Hepatocyte (in vitro differentiated cells): ENCODE measurements around the gene TRMT1L. TPM values are rescaled to one million over a fixed set of nuclear protein-coding genes. Genes with fewer than 3 reads are reported as not detected.

Experiments
- DNase-seq: peaks from one replicate; pipeline ENCODE4 v3.0.0-alpha.2; 2016; ENCODE audit warnings: low spot score
- H2AFZ ChIP-seq: fragments of 200-600 bp; sonication (generic); 2 replicates; pipeline ENCODE4 v1.6.0; 2016; ENCODE audit warnings: antibody characterized with exemption, mild to moderate bottlenecking
- H3K27ac ChIP-seq: fragments of 200-600 bp; sonication (generic); 2 replicates; pipeline ENCODE4 v1.5.1; 2016; ENCODE audit warnings: mild to moderate bottlenecking
- H3K27me3 ChIP-seq: fragments of 200-600 bp; sonication (generic); 2 replicates; pipeline ENCODE4 v1.6.1; 2016
- H3K36me3 ChIP-seq: fragments of 200-600 bp; sonication (generic); replicated peaks from 2 replicates; pipeline ENCODE4 v1.5.1; 2016; ENCODE audit warnings: low read depth; ENCODE audit not compliant: insufficient read depth
- H3K4me1 ChIP-seq: fragments of 200-600 bp; sonication (generic); 2 replicates; pipeline ENCODE4 v1.5.1; 2016; ENCODE audit warnings: mild to moderate bottlenecking, moderate library complexity; ENCODE audit not compliant: insufficient read depth
- H3K4me2 ChIP-seq: fragments of 200-600 bp; sonication (generic); 2 replicates; pipeline ENCODE4 v1.6.0; 2016
- H3K4me3 ChIP-seq: fragments of 200-600 bp; sonication (generic); 2 replicates; pipeline ENCODE4 v1.5.1; 2016; ENCODE audit warnings: mild to moderate bottlenecking
- H3K79me2 ChIP-seq: fragments of 200-600 bp; sonication (generic); 2 replicates; pipeline ENCODE4 v1.6.0; 2017; ENCODE audit warnings: mild to moderate bottlenecking
- H3K9me2 ChIP-seq: fragments of 200-600 bp; sonication (generic); replicated peaks from 2 replicates; pipeline ENCODE4 v1.6.0; 2017; ENCODE audit warnings: mild to moderate bottlenecking; ENCODE audit not compliant: insufficient read depth
- H3K9me3 ChIP-seq: fragments of 200-600 bp; sonication (generic); 2 replicates; pipeline ENCODE4 v1.5.1; 2016; ENCODE audit warnings: low read depth, mild to moderate bottlenecking
- H4K20me1 ChIP-seq: fragments of 200-600 bp; sonication (generic); 2 replicates; pipeline ENCODE4 v1.6.0; 2016; ENCODE audit warnings: mild to moderate bottlenecking; ENCODE audit not compliant: insufficient read depth, poor library complexity, severe bottlenecking
- CTCF ChIP-seq: fragments of 200-600 bp; sonication (generic); IDR thresholded peaks from 2 replicates; pipeline ENCODE4 v1.5.1; 2016; ENCODE audit warnings: antibody characterized with exemption, mild to moderate bottlenecking; ENCODE audit not compliant: poor library complexity
- EZH2 ChIP-seq: fragments of 200-600 bp; sonication (generic); IDR thresholded peaks from 2 replicates; pipeline ENCODE4 v1.6.1; 2016; ENCODE audit warnings: antibody characterized with exemption, mild to moderate bottlenecking, borderline replicate concordance
- EZH2phosphoT487 ChIP-seq: fragments of 200-600 bp; sonication (generic); IDR thresholded peaks from one replicate; pipeline ENCODE4 v1.6.1; 2018; ENCODE audit warnings: antibody characterized with exemption, mild to moderate bottlenecking, low read depth, moderate library complexity; ENCODE audit not compliant: unreplicated experiment, severe bottlenecking
- WGBS: methylation state at CpG from one replicate; pipeline ENCODE4 v1.1.6; 2016; ENCODE audit warnings: low lambda C conversion rate; ENCODE audit errors: missing lambda C conversion rate; 5-methylcytosine and 5-hydroxymethylcytosine counted together
- polyA plus RNA-seq: library from polyadenylated mRNA; unstranded; fragments of >200 nt; fragmentation: Nextera tagmentation; extraction: Ambion mirVana; gene quantifications from 2 replicates; pipeline ENCODE4 v1.2.1, GENCODE V29; 2016
- total RNA-seq: library from RNA; depleted of rRNA; stranded (reverse); fragments of >200 nt; gene quantifications from 2 replicates; pipeline ENCODE4 v1.2.3, GENCODE V29; 2014

Gene TRMT1L
- total and polyA plus RNA-seq, 2 experiments from 2014 or later, result 12.3 to 23.1 TPM

- no peaks in the 10 kb centered on the region for H3K27me3 ChIP-seq
- DNase-seq, result no peak
- peaks cover 97% of the 10 kb centered on the region for H3K79me2 ChIP-seq
- H3K4me2 ChIP-seq, result no peak overlapping the region
- no peaks in the 10 kb centered on the region for H3K36me3 ChIP-seq
- H3K4me1 ChIP-seq, result no peaks in the 10 kb centered on the region
- TF ChIP-seq EZH2phosphoT487, result no peak
- TF ChIP-seq EZH2, result no peak
- TF ChIP-seq CTCF, result no peak
- H3K9me2 ChIP-seq, result no peaks in the 10 kb centered on the region
- no peaks in the 10 kb centered on the region for H4K20me1 ChIP-seq
- no peak overlapping the region for H3K4me3 ChIP-seq
- no peaks in the 10 kb centered on the region for H3K9me3 ChIP-seq
- H2AFZ ChIP-seq, result no peak overlapping the region
- H3K27ac ChIP-seq, result no peak overlapping the region
- WGBS, result 94% methylated on average over 3 of the region's 3 CpGs
Observed at GRCh38 chr1:185075476-185075875, 81.3 kb downstream of the TRMT1L start.

- Histone ChIP-seq H3K9me3 (no peaks in the 10 kb centered on the region), H2AFZ (no peak overlapping the region), H3K4me2 (no peak overlapping the region), H3K9me2 (no peaks in the 10 kb centered on the region), H4K20me1 (no peaks in the 10 kb centered on the region), H3K36me3 (no peaks in the 10 kb centered on the region), H3K79me2 (peaks cover 97% of the 10 kb centered on the region), H3K27ac (no peak overlapping the region), H3K4me3 (no peak overlapping the region), H3K27me3 (no peaks in the 10 kb centered on the region), H3K4me1 (no peaks in the 10 kb centered on the region)
- no peak for DNase-seq
- no peak for TF ChIP-seq CTCF
- TF ChIP-seq EZH2, result no peak
- no peak for TF ChIP-seq EZH2phosphoT487
Observed at GRCh38 chr1:185074307-185074706, 82.4 kb downstream of the TRMT1L start.

- H3K36me3 ChIP-seq, result no peaks in the 10 kb centered on the region
- no peak overlapping the region for H2AFZ ChIP-seq
- TF ChIP-seq CTCF (no peak), EZH2 (no peak), EZH2phosphoT487 (no peak)
- peaks cover 97% of the 10 kb centered on the region for H3K79me2 ChIP-seq
- H3K9me2 ChIP-seq, result no peaks in the 10 kb centered on the region
- no peaks in the 10 kb centered on the region for H3K9me3 ChIP-seq
- WGBS, result 100% methylated on average over 2 of the region's 2 CpGs
- no peaks in the 10 kb centered on the region for H3K4me1 ChIP-seq
- H3K4me2 ChIP-seq, result no peak overlapping the region
- H3K27me3 ChIP-seq, result no peaks in the 10 kb centered on the region
- no peak for DNase-seq
- no peaks in the 10 kb centered on the region for H4K20me1 ChIP-seq
- no peak overlapping the region for H3K27ac ChIP-seq
- no peak overlapping the region for H3K4me3 ChIP-seq
Observed at GRCh38 chr1:185073725-185074124, 83.0 kb downstream of the TRMT1L start.

GRCh38 chr1:185070051-185070450 lies 86.7 kb downstream of the TRMT1L start:
- no peaks in the 10 kb centered on the region for H3K9me3 ChIP-seq
- H2AFZ ChIP-seq, result no peak overlapping the region
- no peak overlapping the region for H3K4me3 ChIP-seq
- peaks cover 100% of the 10 kb centered on the region for H3K79me2 ChIP-seq
- TF ChIP-seq EZH2phosphoT487 (no peak), EZH2 (no peak), CTCF (no peak)
- H3K9me2 ChIP-seq, result no peaks in the 10 kb centered on the region
- H3K27ac ChIP-seq, result no peak overlapping the region
- H3K27me3 ChIP-seq, result no peaks in the 10 kb centered on the region
- no peaks in the 10 kb centered on the region for H3K36me3 ChIP-seq
- no peaks in the 10 kb centered on the region for H3K4me1 ChIP-seq
- H4K20me1 ChIP-seq, result peaks cover 10% of the 10 kb centered on the region
- H3K4me2 ChIP-seq, result no peak overlapping the region
- DNase-seq, result no peak
